Measurements from ENCODE around the gene IRS1. TPM values are rescaled to one million over a fixed set of nuclear protein-coding genes. Genes with fewer than 3 reads are reported as not detected.

IRS1 gene
- polyA plus RNA-seq, 2 of the 4 experiments (the other 2 are of a cell fraction): 10.4 to 13.9 TPM

GRCh38 chr2:226767056-226767813 is 32.4 kb downstream of the IRS1 start (continued):
- TF ChIP-seq, protein P1, sequence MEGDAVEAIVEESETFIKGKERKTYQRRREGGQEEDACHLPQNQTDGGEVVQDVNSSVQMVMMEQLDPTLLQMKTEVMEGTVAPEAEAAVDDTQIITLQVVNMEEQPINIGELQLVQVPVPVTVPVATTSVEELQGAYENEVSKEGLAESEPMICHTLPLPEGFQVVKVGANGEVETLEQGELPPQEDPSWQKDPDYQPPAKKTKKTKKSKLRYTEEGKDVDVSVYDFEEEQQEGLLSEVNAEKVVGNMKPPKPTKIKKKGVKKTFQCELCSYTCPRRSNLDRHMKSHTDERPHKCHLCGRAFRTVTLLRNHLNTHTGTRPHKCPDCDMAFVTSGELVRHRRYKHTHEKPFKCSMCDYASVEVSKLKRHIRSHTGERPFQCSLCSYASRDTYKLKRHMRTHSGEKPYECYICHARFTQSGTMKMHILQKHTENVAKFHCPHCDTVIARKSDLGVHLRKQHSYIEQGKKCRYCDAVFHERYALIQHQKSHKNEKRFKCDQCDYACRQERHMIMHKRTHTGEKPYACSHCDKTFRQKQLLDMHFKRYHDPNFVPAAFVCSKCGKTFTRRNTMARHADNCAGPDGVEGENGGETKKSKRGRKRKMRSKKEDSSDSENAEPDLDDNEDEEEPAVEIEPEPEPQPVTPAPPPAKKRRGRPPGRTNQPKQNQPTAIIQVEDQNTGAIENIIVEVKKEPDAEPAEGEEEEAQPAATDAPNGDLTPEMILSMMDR (IDR thresholded peaks at IDR 0.05): no peak
- TF ChIP-seq CBX8 (IDR thresholded peaks at IDR 0.05) (no peak), FOXS1 (CRISPR knock-in tag; IDR thresholded peaks at IDR 0.05) (no peak), MAZ (IDR thresholded peaks at IDR 0.05; ENCODE audit: borderline replicate concordance, low read depth, low read length) (no peak), ZFP36 (IDR thresholded peaks at IDR 0.05; ENCODE audit: borderline replicate concordance, partially characterized antibody) (no peak), CEBPB (IDR thresholded peaks at IDR 0.05) (no peak), CBX2 (IDR thresholded peaks at IDR 0.05; ENCODE audit: borderline replicate concordance, low read depth) (no peak), POLR2AphosphoS2 (conservative IDR thresholded peaks at IDR 0.05; ENCODE audit: low read length) (no peak), HEYL (CRISPR knock-in tag; IDR thresholded peaks at IDR 0.05) (no peak)

DNA sequence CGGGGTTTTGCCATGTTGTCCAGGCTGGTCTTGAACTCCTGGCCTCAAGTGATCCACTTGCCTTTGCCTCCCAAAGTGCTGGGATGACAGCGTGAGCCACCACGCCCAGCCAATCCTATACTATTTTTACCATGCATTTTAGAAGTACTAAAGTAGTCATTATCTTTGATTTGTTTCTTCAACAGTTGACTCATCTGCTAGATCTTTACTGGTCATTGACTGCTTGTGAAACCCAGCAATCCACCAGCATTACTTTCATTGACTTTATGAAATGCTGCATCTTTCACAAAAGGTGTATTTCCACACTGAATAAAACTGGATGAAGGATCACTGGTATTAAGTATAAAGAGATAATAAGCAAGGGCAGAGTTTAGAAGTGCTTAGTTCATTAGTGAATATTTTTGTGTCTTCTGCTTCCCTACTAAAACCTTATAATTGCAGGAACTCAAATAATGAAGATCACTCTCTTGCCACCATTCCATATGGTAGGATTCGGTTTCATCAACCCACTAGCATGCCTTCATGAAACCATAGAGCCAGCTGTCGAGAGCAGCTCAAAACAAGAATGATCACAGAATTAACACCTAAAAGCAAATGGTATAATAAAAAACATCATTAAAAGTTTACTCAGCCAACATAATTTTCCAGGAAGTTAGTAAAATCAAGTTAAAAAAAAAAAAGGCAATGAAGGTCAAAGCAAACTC is 33.1 kb downstream of the IRS1 start:
- no peak for TF ChIP-seq HOXA7 (CRISPR knock-in tag; IDR thresholded peaks at IDR 0.05)
- no peak for TF ChIP-seq SREBF2 (IDR thresholded peaks at IDR 0.05)
- TF ChIP-seq PHF8 (IDR thresholded peaks at IDR 0.05; ENCODE audit: borderline replicate concordance, low read depth): no peak
- no peak for TF ChIP-seq KDM1A (IDR thresholded peaks at IDR 0.05; ENCODE audit: low read depth)
- no peak for TF ChIP-seq HDAC2 (IDR thresholded peaks at IDR 0.05)
- no peak for TF ChIP-seq HEYL (CRISPR knock-in tag; IDR thresholded peaks at IDR 0.05)
- no peak for TF ChIP-seq MAFK (IDR thresholded peaks at IDR 0.05; ENCODE audit: partially characterized antibody)
- no peak for TF ChIP-seq ATOH8 (CRISPR knock-in tag; IDR thresholded peaks at IDR 0.05; ENCODE audit: low read depth)
- no peak for TF ChIP-seq ESRRA (IDR thresholded peaks at IDR 0.05; ENCODE audit: borderline replicate concordance, low read length)
- no peak for TF ChIP-seq ZSCAN20 (CRISPR knock-in tag; IDR thresholded peaks at IDR 0.05)
- TF ChIP-seq EHMT2 (IDR thresholded peaks at IDR 0.05; ENCODE audit: low read depth): no peak
- TF ChIP-seq ZNF302 (CRISPR knock-in tag; IDR thresholded peaks at IDR 0.05): no peak
- TF ChIP-seq GATA3 (IDR thresholded peaks at IDR 0.05; ENCODE audit: borderline replicate concordance): no peak
- ATAC-seq (no peak), FAIRE-seq (no peak), DNase-seq (ENCODE audit: low read depth in 1 of 2, low spot score in 1 of 2) (no peak)
- no peak overlapping the region for H3K4me2 ChIP-seq
- H3K4me1 ChIP-seq: peaks cover 11% of the 10 kb centered on the region; the same call in 2 of the 3 replicates
- POLR2A ChIA-PET: no interaction called here
- no peak overlapping the region for H3K4me3 ChIP-seq
- WGBS (ENCODE audit: missing lambda C conversion rate): 97% methylated on average over 5 of the region's 5 CpGs
- CTCF ChIA-PET: no interaction called here
- H3K9me3 ChIP-seq: peaks cover 8% of the 10 kb centered on the region; the same call in 2 of the 3 replicates
- no peak overlapping the region for H3K27ac ChIP-seq

GRCh38 chr2:226763320-226763719 is 36.3 kb downstream of the IRS1 start:
- no peak overlapping the region for H3K4me3 ChIP-seq
- 88% methylated on average over 3 of the region's 3 CpGs for WGBS (ENCODE audit: missing lambda C conversion rate)
- DNase-seq (ENCODE audit: low read depth in 1 of 2, low spot score in 1 of 2): no peak
- peaks cover 33% of the 10 kb centered on the region for H3K4me1 ChIP-seq
- no peak overlapping the region for H3K27ac ChIP-seq
- H3K4me2 ChIP-seq: no peak overlapping the region
- H3K9me3 ChIP-seq: peaks cover 8% of the 10 kb centered on the region; the same call in 2 of the 3 replicates
- CTCF ChIA-PET: interaction anchor here (0.9 kb wide), 1 partner anchor 10 kb away, joined by 3 read pairs; no protein-coding TSS in a partner anchor
- no peak for FAIRE-seq
- POLR2A ChIA-PET: interaction anchor here (0.6 kb wide), 1 partner anchor 150 kb away, joined by 3 read pairs; no protein-coding TSS in a partner anchor
- ATAC-seq: no peak
- TF ChIP-seq EP300 (IDR thresholded peaks at IDR 0.05) (no peak), RNF2 (IDR thresholded peaks at IDR 0.05; ENCODE audit: borderline replicate concordance, low read depth) (no peak), GATA3 (IDR thresholded peaks at IDR 0.05; ENCODE audit: borderline replicate concordance) (no peak), SREBF2 (IDR thresholded peaks at IDR 0.05) (no peak), NR3C1 (IDR thresholded peaks at IDR 0.05) (no peak), ZFP36 (IDR thresholded peaks at IDR 0.05; ENCODE audit: borderline replicate concordance, partially characterized antibody) (no peak), HOXB13 (CRISPR knock-in tag; IDR thresholded peaks at IDR 0.05; ENCODE audit: low read depth) (no peak), JUN (IDR thresholded peaks at IDR 0.05) (no peak), CHD4 (IDR thresholded peaks at IDR 0.05; ENCODE audit: borderline replicate concordance) (no peak), JUNB (IDR thresholded peaks at IDR 0.05) (no peak)
- TF ChIP-seq, protein P2, sequence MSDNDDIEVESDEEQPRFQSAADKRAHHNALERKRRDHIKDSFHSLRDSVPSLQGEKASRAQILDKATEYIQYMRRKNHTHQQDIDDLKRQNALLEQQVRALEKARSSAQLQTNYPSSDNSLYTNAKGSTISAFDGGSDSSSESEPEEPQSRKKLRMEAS (IDR thresholded peaks at IDR 0.05): no peak
- TF ChIP-seq, protein P3, sequence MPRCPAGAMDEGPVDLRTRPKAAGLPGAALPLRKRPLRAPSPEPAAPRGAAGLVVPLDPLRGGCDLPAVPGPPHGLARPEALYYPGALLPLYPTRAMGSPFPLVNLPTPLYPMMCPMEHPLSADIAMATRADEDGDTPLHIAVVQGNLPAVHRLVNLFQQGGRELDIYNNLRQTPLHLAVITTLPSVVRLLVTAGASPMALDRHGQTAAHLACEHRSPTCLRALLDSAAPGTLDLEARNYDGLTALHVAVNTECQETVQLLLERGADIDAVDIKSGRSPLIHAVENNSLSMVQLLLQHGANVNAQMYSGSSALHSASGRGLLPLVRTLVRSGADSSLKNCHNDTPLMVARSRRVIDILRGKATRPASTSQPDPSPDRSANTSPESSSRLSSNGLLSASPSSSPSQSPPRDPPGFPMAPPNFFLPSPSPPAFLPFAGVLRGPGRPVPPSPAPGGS (IDR thresholded peaks at IDR 0.05): no peak
